Endothelial cell of umbilical vein (primary cell): ENCODE data around the gene POLR2J. TPM values are rescaled to one million over a fixed set of nuclear protein-coding genes. Genes with fewer than 3 reads are reported as not detected.

Experiments
- BruUV-seq: library from RNA; stranded (reverse); fragments of 400-500 nt; replicated peaks from 2 replicates; lab custom pipeline; 2021; lab: Mats Ljungman, UMichigan
- CTCF ChIA-PET: fragments of 300-600, 350-600 bp; sonication (Branson Sonifier 250); formaldehyde crosslinking; loops from one replicate; lab custom pipeline; 2021; ENCODE audit warnings: antibody characterized with exemption, inconsistent platforms; lab: Charles Lee
- POLR2A ChIA-PET: fragments of 300-600, 350-600 bp; sonication (Branson Sonifier 250); formaldehyde crosslinking; loops from one replicate; lab custom pipeline; 2021; ENCODE audit warnings: antibody characterized with exemption, inconsistent platforms; lab: Charles Lee
- DNase-seq: peaks from one replicate; pipeline ENCODE4 v3.0.0-alpha.2; 2011; ENCODE audit warnings: low read depth, low spot score
- FAIRE-seq: peaks from 2 replicates; lab custom pipeline; 2011; peaks lifted over from hg19 to GRCh38; lab: Jason Lieb, UNC
- H2AFZ ChIP-seq: 2 replicates; pipeline ENCODE4 v1.6.0; 2012; ENCODE audit warnings: low read depth, low read length, control low read depth, inconsistent platforms
- H3K27ac ChIP-seq: 2 replicates; pipeline ENCODE4 v1.5.1; 2011; ENCODE audit warnings: low read depth, mild to moderate bottlenecking, control low read depth, low read length, moderate library complexity; ENCODE audit not compliant: insufficient read depth
- H3K27me3 ChIP-seq, 2 experiments: 2 replicates each; pipeline versions ENCODE4 v1.6.0 to v1.6.1; 2011; ENCODE audit warnings: low read length in 2 of 2, mixed read lengths in 1 of 2; ENCODE audit not compliant: control insufficient read depth in 2 of 2, insufficient read depth in 2 of 2
- H3K36me3 ChIP-seq, 2 experiments: 2 replicates in 1 of 2; 3 replicates in 1 of 2; pipeline ENCODE4 v1.5.1; 2011; ENCODE audit warnings: low read length in 2 of 2, mild to moderate bottlenecking in 1 of 2, moderate library complexity in 1 of 2; ENCODE audit not compliant: control insufficient read depth in 2 of 2, insufficient read depth in 2 of 2; ENCODE audit errors: extremely low read depth in 1 of 2
- H3K4me1 ChIP-seq: 3 replicates; pipeline ENCODE4 v1.5.1; 2011; ENCODE audit warnings: mild to moderate bottlenecking, low read length; ENCODE audit not compliant: control insufficient read depth, insufficient read depth; ENCODE audit errors: extremely low read depth
- H3K4me2 ChIP-seq: 2 replicates; pipeline ENCODE4 v1.6.1; 2011; ENCODE audit warnings: low read length, control low read depth, mixed read lengths; ENCODE audit not compliant: insufficient read depth
- H3K4me3 ChIP-seq, 3 experiments: fragments of 200-600 bp in 1 of 3; sonication (generic), shearing (Covaris generic) in 1 of 3; replicated peaks in 1 of 3; 2 replicates each; pipeline ENCODE4 v1.5.1; 2011 to 2016; ENCODE audit warnings: control low read depth in 3 of 3, low read length in 3 of 3, mild to moderate bottlenecking in 2 of 3, inconsistent platforms in 1 of 3, low read depth in 1 of 3, moderate library complexity in 1 of 3; ENCODE audit not compliant: insufficient read depth in 1 of 3
- H3K79me2 ChIP-seq: 2 replicates; pipeline ENCODE4 v1.6.0; 2012; ENCODE audit warnings: low read length, inconsistent platforms; ENCODE audit not compliant: control insufficient read depth, insufficient read depth
- H3K9ac ChIP-seq: replicated peaks from 2 replicates; pipeline ENCODE3; 2011; ENCODE audit warnings: low read length, control low read depth; ENCODE audit not compliant: insufficient read depth; ENCODE audit errors: extremely low read depth
- H3K9me1 ChIP-seq: replicated peaks from 3 replicates; pipeline ENCODE4 v1.6.0; 2011; ENCODE audit warnings: mild to moderate bottlenecking, low read length; ENCODE audit not compliant: control insufficient read depth, insufficient read depth; ENCODE audit errors: extremely low read depth
- H3K9me3 ChIP-seq: replicated peaks from 2 replicates; pipeline ENCODE4 v1.5.1; 2012; ENCODE audit warnings: low read length, inconsistent platforms; ENCODE audit not compliant: control insufficient read depth, insufficient read depth
- H4K20me1 ChIP-seq: replicated peaks from 2 replicates; pipeline ENCODE3; 2011; ENCODE audit warnings: mild to moderate bottlenecking, low read length; ENCODE audit not compliant: control insufficient read depth, insufficient read depth; ENCODE audit errors: extremely low read depth
- EZH2 ChIP-seq: IDR thresholded peaks from 2 replicates; pipeline ENCODE4 v1.6.1; 2012; ENCODE audit warnings: borderline replicate concordance, low read depth, mild to moderate bottlenecking, moderate library complexity, low read length, inconsistent platforms; ENCODE audit not compliant: severe bottlenecking
- FOS ChIP-seq: IDR thresholded peaks from 2 replicates; pipeline ENCODE4 v1.6.1; 2011; ENCODE audit warnings: mild to moderate bottlenecking, low read length, moderate library complexity, borderline replicate concordance; ENCODE audit not compliant: insufficient read depth
- GATA2 ChIP-seq: IDR thresholded peaks from 2 replicates; pipeline ENCODE4 v1.7.0; 2011; ENCODE audit warnings: low read depth, mild to moderate bottlenecking, moderate library complexity, mixed read lengths, low read length; ENCODE audit not compliant: insufficient read length, insufficient read depth
- JUN ChIP-seq: IDR thresholded peaks from 2 replicates; pipeline ENCODE4 v1.6.1; 2011; ENCODE audit warnings: borderline replicate concordance, low read depth; ENCODE audit not compliant: insufficient read length, insufficient read depth
- MYC ChIP-seq: IDR thresholded peaks from one replicate; pipeline ENCODE4 v1.6.1; 2011; ENCODE audit warnings: mild to moderate bottlenecking, low read depth, low read length
- POLR2A ChIP-seq: IDR thresholded peaks from 2 replicates; pipeline ENCODE4 v1.6.1; 2012; ENCODE audit warnings: low read depth, mild to moderate bottlenecking, control low read depth, low read length
- POLR2AphosphoS5 ChIP-seq: IDR thresholded peaks from 2 replicates; pipeline ENCODE4 v1.6.1; 2012; ENCODE audit warnings: low read depth, mild to moderate bottlenecking, control low read depth, low read length, moderate library complexity; ENCODE audit not compliant: insufficient read depth
- dilution Hi-C: fragments of 300-500 bp; cut with MboI; formaldehyde crosslinking; loops from one replicate; pipeline ENCODE4 v1.15.0; 2019; ENCODE audit warnings: low sequenced_read_pairs; ENCODE audit not compliant: extremely low pct_ligation_motif_present
- intact Hi-C: fragments of 100-400 bp; cut with micrococcal nuclease; formaldehyde crosslinking; loops from one replicate; pipeline ENCODE4 v1.10.0; 2022
- polyA plus RNA-seq, 4 experiments: library from polyadenylated mRNA; depleted of rRNA in 3 of 4; stranded (reverse) in 3 of 4; unstranded in 1 of 4; fragments of >200 nt; gene quantifications; 2 replicates each; pipeline versions ENCODE4 v1.2.1 to v1.2.3, GENCODE V29; 2011 to 2012; ENCODE audit warnings: missing spikeins in 1 of 4
- total RNA-seq: library from RNA; stranded (reverse); gene quantifications from 2 replicates; pipeline ENCODE4 v1.2.3, GENCODE V29; 2021
- TF ChIP-seq, protein P1 (sequence below): IDR thresholded peaks from 2 replicates; pipeline ENCODE4 v1.6.1; 2011; ENCODE audit not compliant: insufficient read depth, insufficient read length
- TF ChIP-seq, protein P2 (sequence below), 2 donors: IDR thresholded peaks; 1 replicate in 1 of 2; 2 replicates in 1 of 2; pipeline ENCODE4 v1.5.1; 2011; ENCODE audit warnings: low read length in 2 of 2, mild to moderate bottlenecking in 2 of 2, moderate library complexity in 2 of 2, control low read depth in 1 of 2, inconsistent platforms in 1 of 2, low read depth in 1 of 2; ENCODE audit not compliant: insufficient read depth in 1 of 2; ENCODE audit errors: extremely low read depth in 1 of 2

The POLR2J gene
- total and polyA plus RNA-seq, 2 donors (not counting 3 experiments of a cell fraction or from before 2014, with no cell fraction given) = 48.7 to 93.6 TPM

DNA sequence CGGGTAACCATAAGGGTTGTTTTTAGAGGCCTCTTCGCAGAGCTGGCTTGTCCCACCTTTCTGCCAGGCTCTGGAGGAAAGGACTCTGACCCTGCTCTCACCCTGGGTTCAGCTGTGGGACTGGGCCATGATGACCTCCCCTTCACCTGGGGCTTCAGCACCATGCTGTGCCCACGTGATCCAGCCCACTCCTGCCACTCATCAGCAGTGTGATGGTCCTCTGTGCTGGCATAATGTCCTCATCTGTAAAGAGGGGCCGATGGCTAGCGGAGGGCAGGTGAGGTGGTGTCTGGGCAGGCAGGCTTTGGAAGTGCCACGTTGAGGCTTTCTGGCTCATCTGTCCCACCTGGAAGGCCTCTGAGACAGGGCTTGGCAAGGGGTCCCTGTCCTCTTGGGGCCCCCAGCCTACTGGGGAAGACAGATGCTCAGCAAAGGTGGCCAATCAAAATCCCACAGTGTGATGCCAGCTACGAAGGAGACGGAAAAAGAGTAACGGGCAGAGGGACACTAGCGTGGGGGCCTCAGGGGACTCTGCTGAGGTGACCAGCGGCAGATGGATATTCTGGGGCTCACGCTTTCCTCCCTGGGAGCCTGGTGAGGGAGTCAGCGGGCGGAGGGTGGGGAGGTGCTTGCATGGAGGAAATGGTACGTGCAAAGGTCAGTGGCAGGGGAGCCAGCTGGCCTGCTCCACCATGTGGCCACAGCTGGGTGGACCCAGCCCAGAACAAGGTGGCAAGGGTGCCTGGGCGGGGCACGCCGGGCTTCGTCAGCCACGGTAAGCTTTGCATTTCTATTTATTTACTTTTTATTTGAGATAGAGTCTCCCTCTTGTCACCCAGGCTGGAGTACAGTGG is 8.5 kb downstream of the POLR2J start:
- H3K9ac ChIP-seq = no peak overlapping the region
- dilution Hi-C loops = no loop called here
- ChIA-PET POLR2A (no interaction called here), CTCF (no interaction called here)
- H3K9me3 ChIP-seq = no peaks in the 10 kb centered on the region
- DNase-seq = no peak
- no peak overlapping the region for H3K27ac ChIP-seq
- no TSS peak for BruUV-seq
- intact Hi-C loops = no loop called here
- H4K20me1 ChIP-seq = no peaks in the 10 kb centered on the region
- no peak overlapping the region for H3K4me3 ChIP-seq
- no peaks in the 10 kb centered on the region for H3K9me1 ChIP-seq
- no peak overlapping the region for H3K4me2 ChIP-seq
- no peak for FAIRE-seq
- H3K27me3 ChIP-seq = no peaks in the 10 kb centered on the region
- TF ChIP-seq JUN = no peak
- no peak for TF ChIP-seq MYC
- TF ChIP-seq GATA2 = no peak
- peaks cover 2 to 22% of the 10 kb centered on the region in 2 experiments for H3K36me3 ChIP-seq
- peaks cover 5% of the 10 kb centered on the region for H3K4me1 ChIP-seq
- no peaks in the 10 kb centered on the region for H3K79me2 ChIP-seq
- H2AFZ ChIP-seq = no peak overlapping the region

DNA sequence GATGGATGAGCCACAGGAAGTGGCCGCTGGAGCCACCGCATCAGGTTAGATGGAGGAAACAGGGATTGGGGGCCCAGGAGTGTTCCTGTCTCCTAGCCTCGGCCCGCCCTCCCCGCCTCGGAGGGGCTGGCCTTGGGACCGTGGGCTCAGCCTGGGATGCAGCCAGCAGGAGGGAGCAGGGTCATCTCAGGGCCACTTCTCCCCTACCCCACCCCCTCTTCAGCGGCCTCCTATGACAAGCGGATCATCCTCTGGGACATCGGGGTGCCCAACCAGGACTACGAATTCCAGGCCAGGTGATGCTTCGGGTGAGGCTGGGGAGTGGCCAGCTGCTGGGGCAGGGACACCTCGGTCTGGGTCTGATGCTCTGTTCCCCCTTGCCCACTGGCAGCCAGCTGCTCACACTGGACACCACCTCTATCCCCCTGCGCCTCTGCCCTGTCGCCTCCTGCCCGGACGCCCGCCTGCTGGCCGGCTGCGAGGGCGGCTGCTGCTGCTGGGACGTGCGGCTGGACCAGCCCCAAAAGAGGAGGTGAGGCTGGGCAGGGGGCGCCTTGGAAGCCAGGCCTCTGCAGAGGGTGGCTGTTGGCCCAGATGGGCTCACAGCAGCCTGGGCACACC is 9.3 kb downstream of the POLR2J start:
- POLR2A ChIA-PET = no interaction called here
- H3K4me3 ChIP-seq = no peak overlapping the region
- dilution Hi-C loops = no loop called here
- no peaks in the 10 kb centered on the region for H3K9me3 ChIP-seq
- H3K9me1 ChIP-seq = no peaks in the 10 kb centered on the region
- peaks cover 5% of the 10 kb centered on the region for H3K4me1 ChIP-seq
- CTCF ChIA-PET = no interaction called here
- H2AFZ ChIP-seq = no peak overlapping the region
- FAIRE-seq (no peak), DNase-seq (no peak)
- TF ChIP-seq, protein P1, sequence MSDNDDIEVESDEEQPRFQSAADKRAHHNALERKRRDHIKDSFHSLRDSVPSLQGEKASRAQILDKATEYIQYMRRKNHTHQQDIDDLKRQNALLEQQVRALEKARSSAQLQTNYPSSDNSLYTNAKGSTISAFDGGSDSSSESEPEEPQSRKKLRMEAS = no peak
- TF ChIP-seq, protein P2, sequence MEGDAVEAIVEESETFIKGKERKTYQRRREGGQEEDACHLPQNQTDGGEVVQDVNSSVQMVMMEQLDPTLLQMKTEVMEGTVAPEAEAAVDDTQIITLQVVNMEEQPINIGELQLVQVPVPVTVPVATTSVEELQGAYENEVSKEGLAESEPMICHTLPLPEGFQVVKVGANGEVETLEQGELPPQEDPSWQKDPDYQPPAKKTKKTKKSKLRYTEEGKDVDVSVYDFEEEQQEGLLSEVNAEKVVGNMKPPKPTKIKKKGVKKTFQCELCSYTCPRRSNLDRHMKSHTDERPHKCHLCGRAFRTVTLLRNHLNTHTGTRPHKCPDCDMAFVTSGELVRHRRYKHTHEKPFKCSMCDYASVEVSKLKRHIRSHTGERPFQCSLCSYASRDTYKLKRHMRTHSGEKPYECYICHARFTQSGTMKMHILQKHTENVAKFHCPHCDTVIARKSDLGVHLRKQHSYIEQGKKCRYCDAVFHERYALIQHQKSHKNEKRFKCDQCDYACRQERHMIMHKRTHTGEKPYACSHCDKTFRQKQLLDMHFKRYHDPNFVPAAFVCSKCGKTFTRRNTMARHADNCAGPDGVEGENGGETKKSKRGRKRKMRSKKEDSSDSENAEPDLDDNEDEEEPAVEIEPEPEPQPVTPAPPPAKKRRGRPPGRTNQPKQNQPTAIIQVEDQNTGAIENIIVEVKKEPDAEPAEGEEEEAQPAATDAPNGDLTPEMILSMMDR (IDR thresholded peaks at IDR 0.05; ENCODE audit: extremely low read depth in 1 of 2, insufficient read depth in 1 of 2, low read depth in 1 of 2, low read length in 2 of 2) = no peak
- TF ChIP-seq POLR2AphosphoS5 (no peak), POLR2A (no peak), JUN (no peak), FOS (no peak), GATA2 (no peak), EZH2 (no peak), MYC (no peak)
- intact Hi-C loops = no loop called here
- no peaks in the 10 kb centered on the region for H3K27me3 ChIP-seq
- peaks cover 2 to 22% of the 10 kb centered on the region in 2 experiments for H3K36me3 ChIP-seq
- H3K9ac ChIP-seq = no peak overlapping the region
- no peak overlapping the region for H3K4me2 ChIP-seq
- no TSS peak for BruUV-seq
- no peak overlapping the region for H3K27ac ChIP-seq
- H4K20me1 ChIP-seq = no peaks in the 10 kb centered on the region
- H3K79me2 ChIP-seq = peaks cover under 1% of the 10 kb centered on the region
